HepG2 (cell line): Measurements from ENCODE around the gene IL21R.

ENCODE experiments used
- EZH2 ChIP-seq: conservative IDR thresholded peaks from 2 replicates; pipeline ENCODE4 v1.6.1; 2012; ENCODE audit warnings: mild to moderate bottlenecking, low read depth, low read length, moderate library complexity
- POLR2A ChIP-seq, 2 experiments: IDR thresholded peaks; 2 replicates each; pipeline ENCODE4 v1.6.1; 2011; ENCODE audit warnings: low read depth in 2 of 2, low read length in 2 of 2, mild to moderate bottlenecking in 1 of 2, moderate library complexity in 1 of 2; ENCODE audit not compliant: insufficient read depth in 1 of 2
- SUZ12 ChIP-seq: fragments of 150-350 bp; IDR thresholded peaks from 2 replicates; pipeline ENCODE4 v1.6.1; 2014; ENCODE audit warnings: low read depth, low read length
- ZNF7 ChIP-seq: IDR thresholded peaks from 2 replicates; pipeline ENCODE4 v1.6.1; 2016; ENCODE audit warnings: missing biosample characterization, missing genetic modification reagents
- TF ChIP-seq, protein P1 (sequence below): sonication (generic); formaldehyde crosslinking; IDR thresholded peaks from 2 replicates; pipeline ENCODE4 v1.8.0; 2022; ENCODE audit warnings: mild to moderate bottlenecking, missing genetic modification reagents

DNA sequence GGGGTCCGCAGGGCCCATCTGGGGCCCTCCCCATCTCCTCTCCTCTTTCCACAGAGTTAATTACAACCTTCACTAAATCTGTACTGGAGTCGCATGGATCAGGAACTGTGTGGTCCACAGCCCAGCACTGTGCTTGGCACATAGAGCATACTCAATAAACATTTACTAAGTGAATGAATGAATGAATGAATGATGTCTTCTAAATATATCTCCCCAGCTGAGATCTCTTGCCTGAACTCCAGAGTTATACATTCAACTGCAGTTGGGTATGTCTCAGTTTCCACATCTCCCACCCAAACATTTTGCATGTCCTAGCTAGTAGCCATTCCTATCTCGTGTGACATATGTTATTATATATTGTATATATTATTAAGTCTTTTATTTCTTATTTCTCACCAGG lies 28.7 kb upstream of the IL21R start:
- TF ChIP-seq ZNF7 = no peak
- TF ChIP-seq EZH2 = no peak
- TF ChIP-seq SUZ12 = no peak
- TF ChIP-seq, protein P1, sequence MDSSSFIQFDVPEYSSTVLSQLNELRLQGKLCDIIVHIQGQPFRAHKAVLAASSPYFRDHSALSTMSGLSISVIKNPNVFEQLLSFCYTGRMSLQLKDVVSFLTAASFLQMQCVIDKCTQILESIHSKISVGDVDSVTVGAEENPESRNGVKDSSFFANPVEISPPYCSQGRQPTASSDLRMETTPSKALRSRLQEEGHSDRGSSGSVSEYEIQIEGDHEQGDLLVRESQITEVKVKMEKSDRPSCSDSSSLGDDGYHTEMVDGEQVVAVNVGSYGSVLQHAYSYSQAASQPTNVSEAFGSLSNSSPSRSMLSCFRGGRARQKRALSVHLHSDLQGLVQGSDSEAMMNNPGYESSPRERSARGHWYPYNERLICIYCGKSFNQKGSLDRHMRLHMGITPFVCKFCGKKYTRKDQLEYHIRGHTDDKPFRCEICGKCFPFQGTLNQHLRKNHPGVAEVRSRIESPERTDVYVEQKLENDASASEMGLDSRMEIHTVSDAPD (CRISPR knock-in tag) = no peak
- TF ChIP-seq POLR2A (IDR thresholded peaks at IDR 0.05; ENCODE audit: insufficient read depth in 1 of 2, low read depth in 2 of 2, low read length in 2 of 2) = no peak
